Erythroblast (primary cell): ENCODE results near the gene GPR156.

Experiments
- GATA1 ChIP-seq: IDR thresholded peaks from 2 replicates; pipeline ENCODE4 v1.6.1; 2011; ENCODE audit warnings: low read depth, mild to moderate bottlenecking, control low read depth, low read length, moderate library complexity
- POLR2A ChIP-seq: IDR thresholded peaks from 2 replicates; pipeline ENCODE4 v1.6.1; 2011; ENCODE audit warnings: mild to moderate bottlenecking, low read length

GRCh38 chr3:120144267-120144666 lies 140.8 kb downstream of the GPR156 start:
- no peak for TF ChIP-seq POLR2A
- TF ChIP-seq GATA1 = no peak
